Kidney glomerular epithelial cell (primary cell): ENCODE data around the gene DUS3L.
"Not testable (repeated sequence)": the region's sequence is repeated elsewhere in the genome, so short reads cannot be mapped to it uniquely, and the experiment has no call there.

Experiments used
- DNase-seq: peaks from one replicate; lab custom pipeline; 2025; lab: John Stamatoyannopoulos, UW

DUS3L gene

DNA sequence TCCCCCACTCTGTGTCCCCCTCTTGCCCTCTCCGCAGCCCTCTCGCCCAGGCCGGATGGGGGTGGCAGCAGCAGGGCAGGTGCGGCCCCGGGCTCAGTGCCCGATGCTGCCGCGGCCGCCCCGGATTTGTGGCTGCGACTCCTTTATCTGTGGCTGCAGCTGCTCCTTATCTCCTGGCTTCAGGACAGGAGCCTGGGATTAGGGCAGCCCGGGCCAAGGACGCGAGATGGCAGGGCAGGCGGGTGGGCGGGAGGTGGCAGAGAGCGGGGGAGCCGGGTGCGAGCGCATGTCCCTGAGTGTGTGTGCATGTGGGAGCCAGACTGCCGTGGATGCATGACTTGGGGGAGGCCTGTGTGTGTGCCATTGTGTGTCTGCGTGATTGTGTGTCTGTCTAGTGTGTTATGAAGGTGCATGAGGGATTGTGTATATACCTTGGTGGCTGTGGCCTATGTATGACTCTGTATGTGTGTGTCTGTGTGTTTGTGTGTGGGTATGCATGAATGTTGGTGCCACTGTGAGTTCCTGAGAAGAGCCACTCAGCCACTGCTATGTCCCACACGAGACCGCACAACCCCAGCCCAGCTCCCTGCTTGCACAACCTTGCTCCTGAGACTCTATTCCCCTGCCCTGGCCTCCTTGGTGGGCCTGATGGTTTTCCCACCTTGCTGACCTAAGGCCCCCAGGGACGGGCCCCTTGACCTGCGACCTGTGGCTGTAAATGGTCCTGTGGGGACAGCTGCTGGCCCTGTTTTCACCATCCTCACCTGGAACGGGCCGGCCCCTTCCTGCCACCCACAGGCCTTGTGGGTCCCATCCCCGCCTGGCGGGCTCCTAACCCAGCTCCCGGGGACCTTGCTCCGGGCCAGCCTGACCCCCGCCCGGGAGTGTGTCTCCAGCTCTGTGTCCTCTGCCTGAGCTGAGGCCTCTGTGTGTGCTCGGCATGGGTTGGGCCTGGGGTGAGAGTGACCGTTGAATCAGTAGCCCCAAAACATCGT is 8.6 kb upstream of the DUS3L start:
- no peak for DNase-seq

DNA sequence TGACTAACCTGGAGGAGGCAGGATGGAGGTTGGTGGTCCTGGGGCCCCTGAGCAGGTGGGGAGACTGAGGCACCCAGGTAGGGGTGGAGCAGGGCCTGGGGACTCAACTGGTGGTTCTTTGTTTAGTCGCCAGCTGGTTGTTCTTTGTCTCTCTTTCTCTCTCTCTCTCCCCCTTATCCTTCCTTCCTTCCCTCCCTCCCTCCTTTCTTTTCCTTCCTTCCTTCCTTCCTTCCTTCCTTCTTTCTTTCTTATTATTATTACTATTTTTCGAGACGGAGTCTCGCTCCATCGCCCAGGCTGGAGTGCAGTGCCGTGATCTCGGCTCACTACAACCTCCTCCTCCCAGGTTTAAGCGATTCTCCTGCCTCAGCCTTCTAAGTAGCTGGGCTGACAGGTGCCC is 7.3 kb upstream of the DUS3L start:
- no peak for DNase-seq

DNA sequence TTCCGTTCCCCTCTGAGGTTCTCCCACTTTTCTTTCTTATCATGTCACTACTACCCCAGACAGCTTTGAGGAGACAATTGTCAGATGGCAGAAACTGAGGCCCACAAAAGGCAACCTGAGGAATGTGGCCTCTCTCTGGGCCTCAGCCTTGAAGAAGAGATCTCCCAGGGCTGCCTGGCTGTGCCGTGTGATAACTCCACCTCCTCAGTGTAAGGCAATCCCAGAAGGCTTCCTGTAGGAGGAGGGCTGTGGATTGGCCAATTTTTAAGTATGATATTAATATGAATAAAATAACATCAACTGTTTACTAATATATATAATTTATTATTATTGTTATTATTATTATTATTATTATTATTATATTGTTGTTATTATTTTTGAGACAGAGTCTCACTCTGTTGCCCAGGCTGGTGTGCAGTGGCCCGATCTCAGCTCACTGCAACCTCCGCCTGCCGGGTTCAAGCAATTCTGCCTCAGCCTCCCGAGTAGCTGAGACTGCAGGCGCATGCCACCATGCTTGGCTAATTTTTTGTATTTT is 4.5 kb upstream of the DUS3L start:
- DNase-seq, result no peak

DNA sequence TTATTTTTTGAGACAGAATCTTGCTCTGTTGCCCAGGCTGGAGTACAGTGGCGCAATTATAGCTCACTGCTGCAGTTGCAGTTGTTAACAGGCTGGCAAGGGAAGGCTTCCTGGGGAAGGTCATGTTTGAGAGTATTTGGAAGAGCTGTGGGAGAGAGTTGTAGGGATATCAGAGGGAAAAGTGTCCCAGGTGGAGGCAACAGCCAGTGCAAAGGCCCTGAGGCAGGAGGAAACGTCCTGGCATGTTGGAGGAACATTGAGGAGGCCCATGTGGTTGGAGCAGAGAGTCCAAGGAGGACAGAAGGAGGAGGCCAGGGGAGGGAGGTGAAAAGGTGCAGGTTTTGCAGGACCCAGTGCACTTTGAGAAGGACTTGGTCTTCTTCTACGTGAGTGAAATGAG is 2.2 kb upstream of the DUS3L start:
- DNase-seq, result no peak

DNA sequence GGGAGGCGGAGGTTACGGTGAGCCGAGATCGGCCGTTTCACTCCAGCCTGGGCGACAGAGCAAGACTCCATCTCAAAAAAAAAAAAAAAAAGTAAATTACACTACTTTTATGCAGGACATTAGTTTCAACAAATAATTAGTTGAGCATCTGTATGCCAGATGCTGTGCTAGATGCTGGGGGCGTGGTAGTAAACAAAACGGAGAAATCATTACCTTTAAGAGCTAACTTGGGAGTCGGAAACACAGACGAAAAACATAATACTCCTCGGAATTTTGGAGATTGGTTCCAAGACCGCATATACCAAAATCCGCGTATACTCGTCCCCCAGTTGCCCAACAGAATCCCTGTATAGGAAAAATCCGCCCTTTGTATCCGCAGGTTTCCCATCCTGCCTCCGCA is 1.3 kb upstream of the DUS3L start:
- no peak for DNase-seq

DNA sequence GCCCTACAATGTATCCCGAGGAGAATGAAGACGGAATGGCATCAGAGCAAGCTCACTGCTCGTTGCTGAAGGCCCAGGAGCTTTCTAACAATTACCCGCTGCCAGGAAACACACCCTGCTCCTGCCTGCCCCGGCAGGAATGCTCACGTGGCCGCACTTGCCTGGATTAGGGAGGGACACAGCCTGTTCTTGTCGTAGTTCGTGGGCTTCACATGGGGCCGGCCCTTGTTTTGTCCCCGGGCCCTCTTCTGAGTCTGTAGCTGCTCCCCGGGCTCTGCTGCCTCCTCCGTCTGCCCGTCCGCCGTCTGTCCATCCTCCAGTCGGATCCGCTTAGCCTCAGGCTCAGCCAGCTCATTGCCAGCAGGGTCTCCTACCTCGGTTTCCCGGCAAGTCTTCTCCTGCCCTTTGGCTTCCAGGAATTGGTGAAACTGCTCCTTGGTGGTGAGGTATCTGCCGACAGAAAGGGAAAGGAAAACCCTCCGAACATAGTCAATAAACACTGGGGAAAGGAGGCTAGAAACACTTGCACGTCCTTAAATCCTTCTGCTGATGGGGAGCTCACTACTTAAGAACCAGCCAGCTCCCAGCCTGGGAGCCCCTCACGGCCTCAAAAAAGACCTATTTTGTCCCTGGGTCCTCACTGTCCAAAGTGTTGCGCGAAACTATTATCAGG is 941 bp downstream of the DUS3L start:
- DNase-seq, result no peak

DNA sequence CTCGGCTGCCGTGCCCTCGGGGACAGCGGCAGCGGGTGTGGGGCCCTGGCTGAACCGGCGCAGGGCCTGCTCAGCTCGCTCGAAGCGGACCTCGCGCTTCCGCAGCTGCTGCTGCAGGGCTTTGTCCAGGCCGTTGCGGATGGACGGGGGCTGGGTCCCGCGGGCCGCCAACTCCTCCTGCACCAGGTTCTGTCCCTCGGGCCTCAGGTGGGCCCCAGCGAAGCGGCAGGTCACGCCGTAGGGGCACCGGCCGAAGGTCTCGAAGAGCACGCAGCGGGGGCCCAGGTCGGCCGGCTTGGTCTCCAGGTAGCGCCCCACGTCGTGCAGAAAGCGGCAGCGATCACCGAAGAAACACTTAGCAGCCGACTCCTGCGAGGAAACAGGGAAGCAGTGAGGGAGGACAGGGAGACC is 1.6 kb downstream of the DUS3L start:
- DNase-seq, result no peak

DNA sequence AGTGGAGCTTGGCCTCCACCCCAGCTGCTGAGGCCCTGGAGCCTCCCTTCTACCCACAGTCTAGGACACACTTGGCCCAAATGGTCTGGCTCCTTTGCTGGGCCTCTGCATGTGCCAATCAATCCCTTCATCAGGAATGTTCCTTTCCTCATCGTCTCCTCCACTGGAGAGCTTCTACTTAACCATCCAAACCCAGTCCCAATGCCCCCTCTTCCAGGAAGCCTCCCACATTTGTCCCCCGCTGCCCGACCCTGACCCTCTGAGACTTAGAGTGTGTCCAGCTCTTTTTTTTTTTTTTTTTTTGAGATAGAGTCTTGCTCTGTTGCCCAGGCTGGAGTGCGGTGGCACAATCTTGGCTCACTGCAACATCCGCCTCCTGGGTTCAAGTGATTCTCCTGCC is 2.5 kb downstream of the DUS3L start:
- DNase-seq, result no peak

DNA sequence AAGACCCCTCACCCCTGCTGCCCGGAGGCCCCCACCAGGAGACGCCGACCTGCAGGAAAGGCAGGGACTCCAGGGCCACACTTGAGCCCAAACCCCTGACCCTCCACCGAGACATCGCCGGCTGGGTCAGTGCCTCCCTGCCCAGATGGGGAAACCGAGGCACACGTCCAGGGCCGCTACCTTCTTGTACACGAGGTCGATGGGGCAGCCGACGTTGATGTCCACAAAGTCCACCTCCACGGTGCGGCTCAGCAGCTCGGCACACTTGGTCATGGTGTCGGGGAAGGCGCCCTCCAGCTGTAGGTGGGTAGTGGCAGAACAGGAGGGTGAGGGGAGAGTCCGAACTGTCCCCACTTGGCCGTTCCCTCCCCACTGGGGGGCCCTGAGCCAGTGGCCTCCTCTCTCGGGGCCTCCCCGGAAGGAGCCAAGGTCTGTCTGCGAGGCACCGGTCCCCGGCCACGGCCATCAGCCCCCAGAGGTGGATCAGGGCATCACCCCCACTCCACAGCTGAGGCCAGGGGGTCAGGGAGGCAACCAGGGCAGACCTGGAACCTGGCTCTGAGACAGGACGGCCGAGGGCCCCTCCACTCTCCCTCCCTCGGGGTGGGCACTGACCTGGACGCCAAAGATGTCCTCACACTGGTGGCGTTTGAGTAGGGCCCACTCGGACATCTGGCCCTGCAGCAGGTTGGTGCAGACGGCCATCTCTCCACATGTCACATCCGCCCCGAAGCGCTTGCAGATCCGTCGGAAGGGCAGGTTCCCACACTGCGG is 3.4 kb downstream of the DUS3L start:
- DNase-seq, result no peak

DNA sequence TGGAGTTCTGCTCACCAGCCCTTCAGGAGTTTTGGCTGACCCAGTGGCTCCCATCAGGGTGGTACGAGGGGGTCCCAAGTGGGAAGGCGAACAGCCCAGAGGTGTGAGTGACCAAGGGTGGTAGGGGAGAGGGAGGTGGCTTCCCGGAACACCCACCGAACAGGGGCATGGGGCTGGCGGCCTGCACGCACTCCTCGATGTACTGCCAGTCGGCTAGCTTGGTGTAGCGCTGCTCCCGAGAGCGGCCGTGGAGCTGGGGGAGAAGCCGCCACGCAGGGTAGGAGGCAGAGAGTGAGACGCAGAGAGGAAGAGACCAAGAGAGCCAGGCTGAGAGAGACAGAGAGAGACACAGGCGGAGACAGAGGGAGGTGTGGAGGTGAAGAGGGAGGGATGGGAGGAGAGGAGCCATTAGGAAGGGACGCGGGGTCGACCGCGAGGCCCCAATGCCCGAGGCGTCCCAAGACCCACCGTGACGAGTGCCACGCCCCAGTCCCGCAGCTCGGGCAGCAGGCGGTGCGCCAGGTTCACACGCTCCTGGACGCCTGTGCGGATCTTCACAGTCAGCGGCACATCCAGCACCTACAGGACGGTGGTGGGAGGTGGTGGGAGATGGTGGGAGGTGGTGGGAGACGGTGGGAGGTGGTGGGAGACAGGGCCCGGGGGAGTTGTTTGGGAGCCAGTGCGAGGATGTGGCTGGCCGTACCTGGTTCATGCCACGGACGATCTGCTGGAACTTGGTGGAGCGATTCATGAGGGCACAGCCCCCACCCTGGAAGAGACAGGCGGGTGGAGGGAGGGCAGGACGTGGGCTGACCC is 4.2 kb downstream of the DUS3L start:
- no peak for DNase-seq

DNA sequence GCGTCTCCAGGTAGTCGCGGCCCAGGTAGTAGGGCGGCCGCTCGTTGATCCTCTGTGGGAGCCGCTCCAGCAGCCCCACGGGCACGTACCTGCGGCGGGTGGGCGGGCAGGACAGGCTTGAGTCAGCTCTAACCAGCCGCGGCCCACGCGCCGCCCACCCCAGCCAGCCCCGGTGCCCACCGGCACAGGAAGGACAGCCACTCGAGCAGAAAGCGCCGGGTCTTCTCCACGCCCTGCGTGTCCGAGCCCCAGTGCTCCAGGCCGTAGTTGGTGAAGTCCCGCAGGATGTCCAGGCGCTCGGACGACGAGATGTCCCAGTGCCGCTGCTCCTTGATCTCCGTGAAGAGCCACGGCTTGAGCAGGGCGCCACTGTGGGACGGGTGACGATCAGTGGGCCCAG is 5.5 kb downstream of the DUS3L start:
- no peak for DNase-seq

DNA sequence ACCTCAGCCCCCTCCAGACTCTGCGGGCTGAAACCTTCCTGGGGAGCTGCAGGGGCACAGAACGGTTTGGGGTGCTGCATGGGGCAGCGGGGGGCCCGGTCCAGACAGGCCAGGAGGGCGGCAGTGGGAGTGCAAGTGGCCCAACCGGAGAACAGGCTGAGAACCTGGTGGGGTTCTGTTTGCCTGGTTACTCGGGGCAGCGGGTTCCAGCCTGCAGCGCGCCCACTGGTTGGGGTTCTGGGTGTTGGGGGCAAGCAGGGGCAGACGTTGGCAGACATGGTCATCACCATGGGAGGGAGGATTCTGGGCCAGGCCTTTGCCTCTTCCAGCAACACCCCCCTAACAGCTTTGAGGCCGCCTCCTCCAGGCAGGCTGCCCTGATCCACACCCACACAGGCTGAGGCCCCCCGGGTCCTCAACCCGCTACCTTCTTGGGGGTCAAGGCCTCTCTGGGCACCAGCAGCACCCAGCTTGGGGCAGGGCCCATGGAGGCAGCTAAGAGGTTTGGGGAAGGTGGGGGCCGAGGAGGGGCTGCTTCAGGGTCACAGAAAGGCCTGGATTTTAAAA is 6.3 kb downstream of the DUS3L start, which contains the start of gene PRR22:
Gene PRR22 (minus strand): TSS at position 166 of the 567 bp plus-strand sequence. CDS start 86 bp downstream, at position 80.
- DNase-seq, result no peak

DNA sequence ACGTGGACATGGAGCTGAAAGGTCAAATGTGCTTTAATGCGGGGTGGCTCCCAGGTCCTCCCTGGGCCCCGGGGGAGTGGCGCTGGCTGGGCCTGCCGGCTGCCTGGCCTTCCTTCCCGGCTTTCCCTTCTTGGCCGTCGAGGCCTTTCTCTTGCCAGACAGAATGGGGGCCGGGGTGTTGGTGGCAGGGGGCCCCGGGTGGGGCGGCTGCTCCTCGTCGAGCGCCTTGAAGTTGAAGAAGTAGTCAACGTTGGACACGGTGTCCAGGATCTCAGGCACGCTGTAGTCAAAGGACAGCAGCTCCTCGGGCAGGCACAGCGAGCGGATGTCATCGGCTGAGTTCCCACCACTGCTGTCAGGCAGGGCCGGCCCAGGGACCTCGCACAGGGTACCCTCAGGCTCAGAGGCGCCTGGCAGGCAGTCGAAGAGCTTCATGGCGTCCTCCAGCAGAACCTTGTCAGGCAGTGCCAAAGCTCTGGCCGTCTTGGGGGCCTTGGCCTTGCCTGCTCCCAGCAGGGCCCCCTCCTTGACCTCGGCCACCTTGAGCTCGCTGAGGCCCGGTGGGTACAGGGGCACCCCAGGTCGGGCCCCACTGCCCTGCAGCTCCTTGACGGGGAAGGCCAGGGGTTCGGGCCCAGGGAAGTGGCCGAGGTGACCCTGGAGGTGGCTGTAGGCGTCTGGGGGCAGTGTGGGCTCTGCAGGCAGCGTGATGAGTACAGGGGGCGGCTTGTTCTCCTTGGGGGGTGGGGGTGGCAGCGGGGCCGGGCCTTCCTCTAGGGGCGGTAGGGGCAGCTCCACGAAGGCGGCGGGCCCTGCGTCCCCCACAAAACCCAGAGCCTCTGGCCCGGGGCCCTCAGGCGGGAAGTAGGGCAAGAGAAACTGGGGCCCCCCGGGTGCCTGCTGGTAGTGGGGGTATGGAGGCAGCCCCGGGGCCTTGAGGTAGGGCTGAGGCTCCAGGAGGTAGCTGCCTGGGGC is 7.7 kb downstream of the DUS3L start:
- DNase-seq, result no peak

DNA sequence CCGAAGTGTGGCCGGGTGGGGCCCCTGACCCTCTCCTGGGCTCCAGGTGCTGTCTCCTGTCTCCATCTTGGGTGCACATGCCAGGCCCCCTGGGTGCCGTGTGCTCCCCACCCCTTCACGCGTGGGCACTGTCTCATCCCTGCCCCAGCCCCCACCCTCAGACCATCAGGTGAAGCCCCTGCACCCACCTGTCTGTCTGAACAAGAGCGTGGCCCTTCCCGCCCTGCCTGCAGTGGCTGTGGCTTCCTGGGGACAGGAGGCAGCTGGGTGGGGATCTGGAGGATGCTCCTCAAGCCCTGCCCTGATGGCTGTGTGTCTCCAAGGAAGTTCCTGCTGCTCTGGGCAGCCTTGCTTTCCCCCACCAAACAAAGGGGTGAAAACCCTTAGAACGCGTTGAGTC is 8.6 kb downstream of the DUS3L start:
- DNase-seq, result no peak

DNA sequence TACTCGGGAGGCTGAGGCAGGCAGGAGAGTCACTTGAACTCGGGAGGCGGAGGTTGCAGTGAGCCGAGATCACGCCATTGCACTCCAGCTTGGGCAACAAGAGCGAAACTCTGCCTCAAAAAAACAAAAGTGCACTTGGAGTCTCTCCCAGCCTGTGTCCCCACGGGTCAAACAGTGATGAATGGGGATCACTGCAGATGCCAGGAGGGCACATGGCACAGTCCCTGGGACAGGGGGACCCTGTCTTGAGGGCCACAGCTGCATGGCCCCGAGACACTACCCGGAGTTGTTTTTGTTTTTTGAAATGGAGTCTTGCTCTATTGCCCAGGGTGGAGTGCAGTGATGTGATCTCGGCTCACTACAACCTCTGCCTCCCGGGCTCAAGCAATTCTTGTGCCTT is 10.0 kb downstream of the DUS3L start:
- not testable (repeated sequence) for DNase-seq

DNA sequence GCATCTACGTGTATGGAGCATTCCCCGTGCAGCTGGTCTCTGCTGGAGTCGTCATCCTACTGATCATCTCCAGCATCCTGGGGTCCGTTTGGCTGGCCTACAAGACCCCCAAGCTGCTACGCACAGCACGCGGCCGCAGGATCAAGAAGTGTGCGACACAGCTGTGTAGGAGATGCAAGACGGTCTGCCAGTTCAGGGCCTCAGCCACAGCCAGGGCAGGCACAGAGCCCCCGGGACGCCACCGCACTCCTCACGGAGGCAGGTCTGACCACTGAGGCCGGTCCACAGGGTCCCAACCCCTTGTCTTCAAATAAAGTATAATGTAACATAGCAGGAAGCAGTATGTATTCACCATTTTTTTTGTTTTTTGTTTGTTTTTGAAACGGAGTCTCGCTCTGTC is 12.6 kb downstream of the DUS3L start:
- DNase-seq, result no peak

DNA sequence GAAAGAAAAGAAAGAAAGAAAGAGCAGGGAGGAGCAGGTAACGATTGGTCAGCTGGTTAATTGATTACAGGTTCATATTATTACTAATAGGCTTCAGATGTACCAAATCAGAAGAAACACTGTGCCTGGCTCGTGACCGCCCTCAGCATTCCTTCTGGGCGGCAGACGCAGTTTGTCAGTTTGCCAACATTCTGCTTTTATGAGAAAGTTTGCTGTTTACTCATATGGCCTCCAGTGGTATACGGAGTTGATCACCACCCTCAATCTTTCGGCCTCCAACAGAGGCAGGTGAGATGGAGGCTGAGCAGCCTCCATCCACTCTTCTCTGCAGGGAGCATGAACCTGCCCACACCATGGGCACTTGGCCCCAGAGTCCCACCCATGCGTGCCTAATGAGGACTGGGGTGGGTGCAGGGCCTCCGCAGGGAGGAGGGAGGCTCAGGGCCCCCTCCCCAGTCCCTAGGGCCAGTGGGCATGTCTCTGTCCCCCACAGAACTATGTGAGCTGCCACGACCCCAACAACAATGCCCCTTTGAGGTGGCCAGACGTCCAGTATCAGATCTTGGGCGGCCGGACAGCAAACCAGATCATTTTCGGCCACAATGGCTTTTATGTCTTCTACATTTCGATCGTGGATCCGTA is 15.2 kb downstream of the DUS3L start:
- DNase-seq, result no peak

DNA sequence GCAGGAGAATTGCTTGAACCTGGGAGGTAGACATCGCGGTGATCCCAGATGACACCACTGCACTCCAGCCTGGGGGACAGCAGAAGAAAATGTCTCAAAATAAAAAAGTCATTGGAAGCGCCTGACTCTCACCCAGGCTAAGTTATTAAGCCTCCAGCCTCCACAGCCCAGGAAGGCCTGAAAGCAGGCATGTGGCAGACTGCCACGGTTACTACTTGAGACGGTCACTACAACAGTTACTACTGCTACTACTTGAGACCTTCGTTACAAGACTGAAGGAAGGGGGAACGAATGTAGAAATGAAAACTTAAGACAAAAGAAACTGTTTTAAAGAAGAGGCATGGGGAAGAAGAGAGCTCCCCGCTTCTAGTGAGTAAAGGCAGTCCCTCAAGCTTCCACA is 16.0 kb downstream of the DUS3L start:
- DNase-seq, result no peak

DNA sequence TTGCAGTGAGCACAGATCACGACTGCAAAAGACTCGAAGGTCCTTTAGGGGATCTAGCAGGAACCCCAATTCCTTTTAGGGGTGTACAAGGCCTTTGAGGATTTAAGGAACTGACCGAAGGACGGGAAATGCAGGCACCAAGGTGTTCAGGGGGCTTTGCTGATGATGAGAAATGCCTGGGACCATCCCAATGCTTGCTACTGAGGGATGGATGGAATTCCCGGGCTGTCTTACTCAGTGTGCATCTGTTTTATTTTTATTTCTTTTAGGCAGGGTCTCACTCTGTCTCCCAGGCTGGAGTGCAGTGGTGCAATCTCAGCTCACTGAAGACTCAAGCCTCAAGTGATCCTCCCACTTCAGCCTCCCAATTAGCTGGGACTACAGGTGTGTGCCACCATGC is 17.7 kb downstream of the DUS3L start:
- DNase-seq, result no peak
